ENCODE measurements around the gene CDH22.

The CDH22 gene

DNA sequence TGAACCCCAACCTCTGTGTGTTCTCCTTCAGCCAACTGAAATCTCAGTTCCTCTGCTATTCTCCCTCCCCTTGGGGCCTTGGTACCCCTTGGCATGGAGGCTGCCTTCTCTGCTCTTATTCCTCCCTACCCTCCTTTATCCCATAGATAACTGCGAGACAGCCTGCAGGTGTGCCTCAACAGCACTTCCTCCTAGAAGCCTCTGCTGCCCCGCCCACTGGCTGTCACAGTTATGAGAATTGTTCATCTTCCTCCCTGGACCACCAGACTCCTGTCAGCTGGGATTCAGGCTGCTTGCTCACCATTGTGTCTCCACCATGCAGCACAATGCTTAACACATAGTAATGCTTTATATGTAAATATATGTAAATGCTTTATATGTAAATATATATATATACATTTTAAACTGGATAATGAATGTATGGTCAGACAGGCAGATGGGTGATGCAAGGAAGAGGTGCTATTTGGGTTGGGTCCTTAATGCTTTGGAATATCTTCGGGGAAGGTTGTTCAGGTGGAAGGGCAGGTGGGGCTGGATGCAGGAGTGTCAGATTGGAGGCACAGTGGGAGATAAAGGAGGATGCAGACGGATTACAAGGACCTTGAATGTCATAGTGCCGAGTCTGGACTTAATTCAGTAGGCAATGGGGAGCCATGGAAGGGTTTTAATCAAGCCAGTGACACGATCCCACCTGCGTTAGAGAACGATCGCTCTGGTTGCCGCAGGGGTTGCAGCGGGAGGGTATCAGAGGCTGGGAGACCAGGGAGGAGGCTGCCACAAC is 4.9 kb downstream of the CDH22 start:
- no peak for DNase-seq (ENCODE audit: low spot score)
- FAIRE-seq, result peak; percentile 30

- FAIRE-seq (no peak), DNase-seq (ENCODE audit: low spot score) (no peak)
Observed at GRCh38 chr20:46302106-46302505, 6.2 kb downstream of the CDH22 start.

GRCh38 chr20:46300281-46300680 is 8.0 kb downstream of the CDH22 start:
- FAIRE-seq (no peak), DNase-seq (ENCODE audit: low spot score) (no peak)

- FAIRE-seq (no peak), DNase-seq (ENCODE audit: low spot score) (no peak)
Observed at GRCh38 chr20:46299078-46299477, 9.2 kb downstream of the CDH22 start.

DNA sequence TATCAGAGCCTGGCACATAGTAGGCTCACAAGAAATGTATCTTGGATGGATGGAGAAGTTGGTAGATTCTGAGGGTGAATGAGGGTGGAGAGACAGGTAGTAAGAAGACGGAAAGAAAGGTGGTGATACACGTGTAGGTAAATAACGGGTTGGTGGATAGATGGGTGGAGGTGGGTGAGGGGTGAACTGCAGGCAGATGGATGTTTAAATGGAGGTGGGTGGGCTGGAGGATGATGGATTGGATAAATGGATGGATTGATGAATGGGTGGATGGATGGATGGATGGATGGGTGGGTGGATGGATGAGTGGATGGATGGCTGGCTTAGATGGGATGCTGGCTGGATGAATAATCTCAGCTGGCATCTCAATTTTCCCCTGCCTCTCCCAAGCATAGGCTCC is 9.9 kb downstream of the CDH22 start:
- peak; percentile 13 for FAIRE-seq

GRCh38 chr20:46296526-46297250 is 11.6 kb downstream of the CDH22 start:
- FAIRE-seq (peak; percentile 84), DNase-seq (ENCODE audit: low spot score) (no peak)

More for the DNA sequence above, 9.9 kb downstream of the CDH22 start:
- DNase-seq (ENCODE audit: low spot score), result no peak

DNA sequence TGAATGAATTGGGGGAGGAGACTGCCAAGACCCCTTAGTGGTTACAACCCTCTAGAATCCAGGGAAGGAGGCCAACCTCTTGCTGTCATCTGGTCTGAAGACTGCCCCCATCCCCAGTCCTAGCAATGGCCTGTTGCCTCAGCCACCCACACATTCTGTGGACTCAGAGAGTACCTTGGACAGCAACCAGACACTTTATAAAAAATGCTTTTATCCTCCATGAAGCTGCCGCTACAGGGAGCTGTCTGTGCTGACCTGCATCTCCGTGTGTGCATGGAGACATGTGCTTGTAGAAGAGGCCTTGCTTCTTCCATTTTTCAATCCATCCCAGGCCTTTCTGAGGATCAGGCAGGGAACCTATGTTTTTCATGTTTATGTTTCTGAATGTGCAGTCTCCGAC is 15.2 kb downstream of the CDH22 start:
- DNase-seq (ENCODE audit: low spot score), result peak; percentile 80
- peak; percentile 71 for FAIRE-seq

GRCh38 chr20:46291401-46291800 is 16.9 kb downstream of the CDH22 start:
- DNase-seq (ENCODE audit: low spot score) (no peak), FAIRE-seq (no peak)

DNA sequence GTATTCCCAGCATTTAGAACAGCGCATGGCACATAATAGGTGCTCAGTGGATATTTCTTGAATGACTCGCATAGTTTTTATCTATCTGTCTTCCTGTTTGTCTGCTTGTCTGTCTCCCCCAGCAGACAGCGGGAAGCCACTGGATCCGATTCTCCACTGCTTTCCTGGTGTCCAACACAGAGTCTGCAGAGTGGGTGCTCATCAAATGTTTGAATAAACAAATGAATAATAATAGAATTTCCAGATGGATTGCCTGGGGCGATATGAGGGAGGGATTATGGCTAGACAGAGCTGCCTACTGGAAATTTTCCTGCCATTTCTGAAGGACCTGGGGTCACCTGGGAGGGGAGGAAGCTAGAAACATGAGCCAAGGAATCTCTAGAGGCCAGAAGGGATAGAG is 18.9 kb downstream of the CDH22 start:
- no peak for FAIRE-seq
- no peak for DNase-seq (ENCODE audit: low spot score)

DNA sequence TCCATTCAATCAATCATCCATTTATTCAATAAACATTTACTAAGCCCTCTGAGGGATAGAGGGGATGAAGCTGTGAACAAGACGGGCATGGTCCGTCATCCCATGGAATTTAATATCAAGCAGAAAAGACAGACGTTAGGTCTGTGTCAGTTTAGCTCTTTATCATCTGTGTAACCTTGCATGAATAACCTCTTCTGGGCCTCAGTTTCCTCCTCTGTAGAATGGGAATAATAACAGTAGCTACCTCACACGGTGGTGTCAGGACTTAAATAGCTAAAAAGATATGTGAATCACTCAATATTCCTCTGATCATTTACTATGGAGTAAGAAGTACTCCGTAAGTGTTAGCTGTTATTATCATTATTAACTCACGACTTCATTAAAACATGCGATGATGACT is 21.3 kb downstream of the CDH22 start:
- FAIRE-seq (no peak), DNase-seq (ENCODE audit: low spot score) (no peak)

- FAIRE-seq (peak; percentile 42), DNase-seq (ENCODE audit: low spot score) (no peak)
Observed at GRCh38 chr20:46286382-46286781, 21.9 kb downstream of the CDH22 start.

DNA sequence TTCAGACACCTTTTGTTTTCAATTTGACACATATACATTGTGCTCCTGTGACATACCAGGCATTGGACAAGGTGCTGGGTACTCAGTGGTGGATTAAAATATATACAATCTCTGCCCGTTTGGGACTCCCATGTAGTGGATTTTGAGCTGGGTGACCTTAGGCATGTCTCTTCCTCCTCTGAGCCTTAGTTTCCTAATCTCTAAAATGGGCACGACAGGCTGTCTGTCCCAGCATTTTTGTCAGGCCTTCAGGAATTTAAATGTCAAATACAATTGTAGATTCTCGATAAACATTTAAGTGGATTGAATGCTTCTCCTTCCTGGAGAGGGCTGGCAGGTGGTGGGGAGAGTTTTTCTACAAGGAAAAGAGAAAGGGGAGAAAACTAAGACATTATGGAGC is 22.6 kb downstream of the CDH22 start:
- FAIRE-seq (no peak), DNase-seq (ENCODE audit: low spot score) (no peak)

DNA sequence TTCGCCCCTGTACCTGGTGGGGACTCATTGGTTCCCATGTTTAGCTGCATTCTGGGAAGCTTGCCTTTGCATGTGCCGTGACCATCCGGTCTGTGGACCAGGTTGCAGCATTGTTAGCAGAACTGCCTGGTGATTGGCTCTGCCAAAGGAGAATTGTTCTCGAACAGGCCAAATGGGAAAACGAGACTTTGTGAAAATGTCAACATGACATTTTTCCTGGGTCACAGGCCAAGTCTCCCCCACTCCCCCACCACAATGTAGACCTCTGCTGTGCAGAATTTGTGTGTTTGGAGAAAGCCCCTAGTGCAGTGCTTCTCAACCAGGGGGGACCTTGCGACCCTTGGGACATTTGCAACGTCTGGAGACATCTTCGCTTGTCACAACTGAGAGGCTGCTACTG is 23.2 kb downstream of the CDH22 start:
- DNase-seq (ENCODE audit: low spot score) (no peak), FAIRE-seq (peak; percentile 17)

GRCh38 chr20:46284040-46284427 is 24.3 kb downstream of the CDH22 start:
- peak; percentile 48 for FAIRE-seq
- no peak for DNase-seq (ENCODE audit: low spot score)

DNA sequence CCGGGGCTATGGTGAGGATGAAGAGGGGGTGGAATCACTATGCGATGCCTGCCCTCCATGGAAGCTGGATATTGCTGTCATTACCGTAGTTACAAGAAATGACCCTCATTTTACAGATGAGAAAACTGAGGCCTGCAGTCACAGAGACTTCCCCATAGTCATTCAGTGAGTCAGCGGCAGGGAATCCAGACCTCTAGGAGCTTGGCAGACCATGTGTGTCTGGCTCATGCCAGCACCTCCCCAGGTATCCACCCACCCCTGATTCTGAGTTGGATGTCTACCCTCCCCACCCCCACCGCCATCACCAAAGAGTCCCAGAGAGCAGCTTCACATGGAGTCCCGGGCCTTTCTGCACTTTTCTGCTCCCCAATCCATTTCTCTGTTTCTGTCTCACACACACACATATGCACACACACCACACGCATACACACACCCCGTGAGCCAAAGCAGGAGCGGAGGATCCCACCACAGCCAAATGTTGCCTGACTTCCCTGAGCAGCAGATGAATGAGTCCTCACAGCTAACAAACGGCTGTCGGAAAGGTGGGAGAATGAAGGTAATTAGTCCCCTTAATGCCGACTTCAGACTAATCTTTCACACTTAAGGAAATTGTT is 24.8 kb downstream of the CDH22 start:
- FAIRE-seq (peak; percentile 95), DNase-seq (ENCODE audit: low spot score) (peak; percentile 95)

DNA sequence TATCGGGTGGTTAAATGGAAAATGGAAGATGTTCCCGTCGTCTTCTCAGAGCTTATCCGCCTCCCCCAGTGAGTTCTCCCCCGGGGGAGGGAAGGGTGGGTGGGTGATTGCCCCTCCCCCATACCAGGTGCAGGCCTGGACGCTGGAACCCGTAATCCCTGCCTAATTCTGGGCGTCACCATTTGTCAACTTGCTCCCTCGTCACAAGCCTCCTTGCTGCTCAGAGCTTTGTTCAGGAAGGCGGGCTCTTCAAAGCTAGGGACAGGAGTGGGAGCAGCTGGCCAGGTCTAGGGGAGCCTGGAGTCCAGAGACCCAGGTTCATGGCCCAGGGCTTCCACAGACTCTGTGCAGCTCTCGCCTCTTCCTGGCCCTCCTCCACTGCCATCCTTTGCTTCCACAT is 25.6 kb downstream of the CDH22 start:
- no peak for FAIRE-seq
- no peak for DNase-seq (ENCODE audit: low spot score)

GRCh38 chr20:46279103-46279502 is 29.2 kb downstream of the CDH22 start:
- no peak for DNase-seq (ENCODE audit: low spot score)
- FAIRE-seq, result peak; percentile 40

DNA sequence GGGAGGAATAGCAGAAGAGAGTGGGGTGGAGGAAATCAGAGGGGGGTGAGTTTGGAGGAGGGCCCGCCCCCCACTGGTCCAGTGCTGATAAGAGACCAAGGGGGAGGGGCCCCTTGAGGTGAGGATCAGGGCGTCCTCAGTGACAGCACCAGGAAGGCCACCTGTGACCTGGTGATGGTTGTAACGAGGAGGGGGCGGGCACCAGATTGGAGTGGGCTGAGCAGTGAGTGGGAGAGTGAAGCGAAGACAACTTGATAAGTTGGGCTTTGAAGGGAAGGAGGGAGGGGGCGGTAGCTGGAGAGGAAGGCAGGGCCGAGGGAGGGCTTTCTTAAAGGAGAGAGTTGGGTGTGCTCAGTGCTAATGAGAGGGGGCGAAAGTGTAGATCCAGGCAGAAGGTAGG is 30.7 kb downstream of the CDH22 start:
- DNase-seq (ENCODE audit: low spot score) (no peak), FAIRE-seq (no peak)

- DNase-seq (ENCODE audit: low spot score) (no peak), FAIRE-seq (no peak)
Observed at GRCh38 chr20:46276531-46276930, 31.8 kb downstream of the CDH22 start.

GRCh38 chr20:46275091-46275490 is 33.2 kb downstream of the CDH22 start:
- FAIRE-seq, result no peak

DNA sequence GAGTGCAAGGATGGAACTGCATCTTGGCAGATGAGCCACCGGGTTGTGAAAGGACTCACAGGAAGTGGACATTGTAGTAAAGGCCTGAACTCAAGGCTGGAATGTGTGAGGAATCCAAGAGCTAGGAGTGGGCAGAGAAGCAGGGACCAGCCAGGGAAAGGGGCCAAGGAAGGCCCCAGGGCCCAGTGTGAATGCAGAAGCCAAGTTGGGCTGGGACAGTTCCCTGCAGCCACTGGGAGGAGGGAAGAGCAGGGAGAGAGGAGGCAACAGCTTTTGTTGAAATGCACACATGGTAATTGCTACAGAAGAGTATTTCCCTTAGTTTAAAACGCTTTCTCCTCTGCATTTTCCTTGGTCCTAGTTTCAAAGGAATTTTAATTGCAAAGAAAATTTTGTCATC is 34.6 kb downstream of the CDH22 start:
- FAIRE-seq, result no peak
- DNase-seq (ENCODE audit: low spot score), result no peak

More at GRCh38 chr20:46275091-46275490, 33.2 kb downstream of the CDH22 start:
- DNase-seq (ENCODE audit: low spot score), result no peak

DNA sequence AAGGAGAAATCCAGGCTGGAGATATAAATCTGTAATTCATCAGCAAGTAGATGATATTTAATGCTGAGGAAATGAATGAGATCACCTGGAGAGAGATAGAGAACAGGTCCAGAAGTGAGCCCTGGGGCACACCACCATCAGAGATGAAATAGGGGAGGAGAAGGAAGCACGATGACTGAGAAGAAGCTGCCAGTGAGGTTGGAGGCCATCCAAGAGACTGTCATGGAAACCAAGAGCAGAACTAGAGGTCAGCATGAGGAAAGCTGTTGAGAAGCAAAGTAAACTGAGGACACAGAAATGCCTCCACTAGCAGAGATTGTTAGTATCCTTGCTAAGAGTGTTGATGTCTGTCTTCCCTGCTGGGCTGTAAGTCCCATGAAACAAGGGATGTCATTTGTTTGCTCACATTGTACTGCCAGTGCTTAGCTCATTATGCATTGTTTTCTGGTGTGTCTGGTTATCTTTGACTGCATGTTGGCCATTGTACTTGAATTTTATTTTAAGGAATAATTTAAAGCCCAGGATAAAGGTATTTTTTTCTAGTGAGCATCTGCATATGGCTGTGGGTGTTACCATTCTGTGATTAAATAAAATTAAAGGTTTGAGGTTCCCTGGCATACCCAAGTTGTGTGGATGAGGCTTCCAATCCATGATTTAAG is 35.8 kb downstream of the CDH22 start:
- DNase-seq (ENCODE audit: low spot score), result no peak
- FAIRE-seq, result no peak

Data from urothelium cell line (cell line).